ENCODE results near the gene C1orf56. TPM values are rescaled to one million over a fixed set of nuclear protein-coding genes. Genes with fewer than 3 reads are reported as not detected.

C1orf56 gene
- total and polyA plus RNA-seq, 2 donors (not counting 3 experiments of a cell fraction or from before 2014, with no cell fraction given) = 3.0 to 3.5 TPM

DNA sequence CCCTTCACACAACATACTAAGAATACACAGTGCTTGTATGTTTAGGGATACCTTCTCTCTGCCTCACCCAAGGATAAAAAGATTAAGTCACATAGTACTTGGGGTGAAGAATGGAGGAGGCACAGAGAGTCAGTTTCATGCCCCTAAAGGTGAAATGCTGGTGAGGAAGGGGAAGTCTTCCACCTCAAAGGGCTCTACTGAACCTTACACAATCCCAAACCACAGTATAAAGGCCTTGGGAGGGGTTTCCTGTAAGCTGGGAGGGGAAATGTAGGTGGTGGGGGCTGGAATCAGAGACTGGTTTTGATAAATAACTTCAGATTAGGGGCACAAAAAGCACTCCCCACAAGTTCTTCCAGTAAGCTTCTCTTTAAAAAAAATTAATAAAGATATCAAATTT lies 44.4 kb upstream of the C1orf56 start:
- H3K4me1 ChIP-seq (ENCODE audit: control insufficient read depth, extremely low read depth, insufficient read depth, low read length) = peaks cover 32% of the 10 kb centered on the region
- BruUV-seq (replicated peaks) = no TSS peak
- no peaks in the 10 kb centered on the region for H3K9me3 ChIP-seq (replicated peaks; ENCODE audit: control insufficient read depth, insufficient read depth, low read length)
- H3K9ac ChIP-seq (replicated peaks; ENCODE audit: extremely low read depth, insufficient read depth, low read length) = no peak overlapping the region
- H2AFZ ChIP-seq (ENCODE audit: low read depth, low read length) = no peak overlapping the region
- H3K27me3 ChIP-seq (ENCODE audit: control insufficient read depth in 2 of 2, insufficient read depth in 2 of 2, low read length in 2 of 2) = no peaks in the 10 kb centered on the region
- no peak for FAIRE-seq
- no peak overlapping the region for H3K4me2 ChIP-seq (ENCODE audit: insufficient read depth, low read length)
- H3K27ac ChIP-seq (ENCODE audit: insufficient read depth, low read depth, low read length) = no peak overlapping the region
- no peak overlapping the region for H3K4me3 ChIP-seq (replicated peaks in 1 of 3; ENCODE audit: insufficient read depth in 1 of 3, low read depth in 1 of 3, low read length in 3 of 3)
- no peaks in the 10 kb centered on the region for H3K9me1 ChIP-seq (replicated peaks; ENCODE audit: control insufficient read depth, extremely low read depth, insufficient read depth, low read length)
- H3K36me3 ChIP-seq (ENCODE audit: control insufficient read depth in 2 of 2, extremely low read depth in 1 of 2, insufficient read depth in 2 of 2, low read length in 2 of 2) = no peaks in the 10 kb centered on the region
- ChIA-PET CTCF (interaction anchor here (12.3 kb wide), 1 partner anchor 22 kb away, joined by 278 read pairs; the partner anchor contains the start of genes ANXA9 and CERS2), POLR2A (no interaction called here)
- DNase-seq (ENCODE audit: low read depth, low spot score) = no peak
- intact Hi-C loops (cut with micrococcal nuclease) = no loop called here
- no peak for TF ChIP-seq POLR2AphosphoS5 (IDR thresholded peaks at IDR 0.05; ENCODE audit: insufficient read depth, low read depth, low read length)
- TF ChIP-seq, protein P1, sequence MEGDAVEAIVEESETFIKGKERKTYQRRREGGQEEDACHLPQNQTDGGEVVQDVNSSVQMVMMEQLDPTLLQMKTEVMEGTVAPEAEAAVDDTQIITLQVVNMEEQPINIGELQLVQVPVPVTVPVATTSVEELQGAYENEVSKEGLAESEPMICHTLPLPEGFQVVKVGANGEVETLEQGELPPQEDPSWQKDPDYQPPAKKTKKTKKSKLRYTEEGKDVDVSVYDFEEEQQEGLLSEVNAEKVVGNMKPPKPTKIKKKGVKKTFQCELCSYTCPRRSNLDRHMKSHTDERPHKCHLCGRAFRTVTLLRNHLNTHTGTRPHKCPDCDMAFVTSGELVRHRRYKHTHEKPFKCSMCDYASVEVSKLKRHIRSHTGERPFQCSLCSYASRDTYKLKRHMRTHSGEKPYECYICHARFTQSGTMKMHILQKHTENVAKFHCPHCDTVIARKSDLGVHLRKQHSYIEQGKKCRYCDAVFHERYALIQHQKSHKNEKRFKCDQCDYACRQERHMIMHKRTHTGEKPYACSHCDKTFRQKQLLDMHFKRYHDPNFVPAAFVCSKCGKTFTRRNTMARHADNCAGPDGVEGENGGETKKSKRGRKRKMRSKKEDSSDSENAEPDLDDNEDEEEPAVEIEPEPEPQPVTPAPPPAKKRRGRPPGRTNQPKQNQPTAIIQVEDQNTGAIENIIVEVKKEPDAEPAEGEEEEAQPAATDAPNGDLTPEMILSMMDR (IDR thresholded peaks at IDR 0.05; ENCODE audit: extremely low read depth in 1 of 2, insufficient read depth in 1 of 2, low read depth in 1 of 2, low read length in 2 of 2) = no peak
- no peak for TF ChIP-seq MYC (IDR thresholded peaks at IDR 0.05; ENCODE audit: low read depth, low read length)
- no peak for TF ChIP-seq GATA2 (IDR thresholded peaks at IDR 0.05; ENCODE audit: insufficient read depth, insufficient read length, low read depth, low read length)
- no peak for TF ChIP-seq POLR2A (IDR thresholded peaks at IDR 0.05; ENCODE audit: low read depth, low read length)
- TF ChIP-seq FOS (IDR thresholded peaks at IDR 0.05; ENCODE audit: borderline replicate concordance, insufficient read depth, low read length) = no peak
- TF ChIP-seq EZH2 (IDR thresholded peaks at IDR 0.05; ENCODE audit: borderline replicate concordance, low read depth, low read length, severe bottlenecking) = no peak
- TF ChIP-seq, protein P2, sequence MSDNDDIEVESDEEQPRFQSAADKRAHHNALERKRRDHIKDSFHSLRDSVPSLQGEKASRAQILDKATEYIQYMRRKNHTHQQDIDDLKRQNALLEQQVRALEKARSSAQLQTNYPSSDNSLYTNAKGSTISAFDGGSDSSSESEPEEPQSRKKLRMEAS (IDR thresholded peaks at IDR 0.05; ENCODE audit: insufficient read depth, insufficient read length) = no peak
- TF ChIP-seq JUN (IDR thresholded peaks at IDR 0.05; ENCODE audit: borderline replicate concordance, insufficient read depth, insufficient read length, low read depth) = no peak
- H4K20me1 ChIP-seq (replicated peaks; ENCODE audit: control insufficient read depth, extremely low read depth, insufficient read depth, low read length) = no peaks in the 10 kb centered on the region
- dilution Hi-C loops (cut with MboI; ENCODE audit: extremely low pct_ligation_motif_present, low sequenced_read_pairs) = no loop called here
- H3K79me2 ChIP-seq (ENCODE audit: control insufficient read depth, insufficient read depth, low read length) = no peaks in the 10 kb centered on the region

Measured in endothelial cell of umbilical vein (primary cell).